ENCODE measurements around the gene NRL. TPM values are rescaled to one million over a fixed set of nuclear protein-coding genes. Genes with fewer than 3 reads are reported as not detected.

Gene NRL
- polyA plus RNA-seq, 2 donors: 0.86 to 1.4 TPM

DNA sequence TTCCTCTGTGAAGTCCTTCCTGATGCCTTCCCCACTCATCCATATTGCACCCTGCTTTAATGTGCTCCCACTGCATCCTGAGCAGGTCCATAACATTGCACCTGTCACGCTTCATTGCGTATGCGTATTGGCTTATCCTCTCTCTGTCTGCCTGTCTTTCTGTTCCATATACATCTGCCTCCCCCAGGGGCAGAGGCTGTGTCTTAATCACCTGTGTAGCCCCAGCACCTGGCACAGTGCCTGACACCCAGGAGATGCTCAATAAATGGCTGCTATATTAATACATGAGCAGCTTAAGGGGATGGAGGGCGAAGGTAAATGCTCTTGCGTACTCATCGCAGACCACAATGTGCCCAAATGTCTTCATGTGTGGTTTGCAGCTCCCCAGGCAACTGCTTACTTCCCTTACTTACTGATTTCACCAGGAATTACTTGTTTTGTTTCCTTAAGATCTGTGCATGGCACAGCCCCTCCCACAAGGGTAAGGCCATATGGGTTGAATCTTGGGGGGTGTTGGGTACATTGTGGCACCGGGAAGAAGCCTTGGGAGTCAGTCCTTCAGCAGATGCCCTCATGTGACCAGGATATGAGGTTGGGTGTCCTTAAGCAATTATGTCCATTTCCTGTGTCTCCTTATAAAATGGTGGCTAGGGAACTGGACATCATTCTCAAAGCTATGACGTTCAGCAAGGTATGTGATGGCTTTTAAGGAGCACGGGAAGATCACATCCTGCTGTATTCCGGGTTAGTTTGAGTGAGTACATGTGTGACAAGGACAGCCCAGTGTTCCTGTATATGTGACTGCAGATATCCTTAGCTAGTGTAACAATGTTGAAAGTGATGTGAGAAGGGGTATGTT is 44.2 kb downstream of the NRL start:
- peaks cover 0 to 7% of the 10 kb centered on the region in 2 donors for H3K4me1 ChIP-seq (ENCODE audit: control insufficient read depth in 2 of 2, insufficient read depth in 2 of 2, low read length in 1 of 2)
- no peak overlapping the region for H3K27ac ChIP-seq (ENCODE audit: low read depth in 2 of 2, low read length in 1 of 2)
- no peaks in the 10 kb centered on the region for H3K36me3 ChIP-seq (ENCODE audit: control insufficient read depth in 2 of 2, insufficient read depth in 2 of 2, low read length in 1 of 2)
- no peaks in the 10 kb centered on the region for H3K27me3 ChIP-seq (ENCODE audit: control insufficient read depth in 1 of 2, insufficient read depth in 2 of 2, low read length in 2 of 2)
- no peak overlapping the region for H3K4me3 ChIP-seq (ENCODE audit: low read depth in 1 of 2, low read length in 2 of 2)
- 76 to 83% methylated on average over 10 of the region's 10 CpGs for WGBS, 2 donors
- H3K9me3 ChIP-seq (ENCODE audit: control insufficient read depth in 2 of 2, insufficient read depth in 1 of 2, low read depth in 1 of 2, low read length in 1 of 2): no peaks in the 10 kb centered on the region

GRCh38 chr14:24069411-24069735 is 45.4 kb downstream of the NRL start:
- H3K27ac ChIP-seq (ENCODE audit: low read depth in 2 of 2, low read length in 1 of 2): no peak overlapping the region
- WGBS, 2 donors: 81 to 85% methylated on average over 5 to 6 of the region's 6 CpGs
- peaks cover 0 to 7% of the 10 kb centered on the region in 2 donors for H3K4me1 ChIP-seq (ENCODE audit: control insufficient read depth in 2 of 2, insufficient read depth in 2 of 2, low read length in 1 of 2)

GRCh38 chr14:24068711-24069410 is 45.9 kb downstream of the NRL start:
- Histone ChIP-seq H3K36me3 (ENCODE audit: control insufficient read depth in 2 of 2, insufficient read depth in 2 of 2, low read length in 1 of 2) (no peaks in the 10 kb centered on the region), H3K9me3 (ENCODE audit: control insufficient read depth in 2 of 2, insufficient read depth in 1 of 2, low read depth in 1 of 2, low read length in 1 of 2) (no peaks in the 10 kb centered on the region), H3K27ac (ENCODE audit: low read depth in 2 of 2, low read length in 1 of 2) (no peak overlapping the region), H3K4me3 (ENCODE audit: low read depth in 1 of 2, low read length in 2 of 2) (no peak overlapping the region), H3K4me1 (ENCODE audit: control insufficient read depth in 2 of 2, insufficient read depth in 2 of 2, low read length in 1 of 2) (peaks cover 0 to 7% of the 10 kb centered on the region in 2 donors), H3K27me3 (ENCODE audit: control insufficient read depth in 1 of 2, insufficient read depth in 2 of 2, low read length in 2 of 2) (no peaks in the 10 kb centered on the region)
- 82 to 85% methylated on average over 9 to 10 of the region's 10 CpGs for WGBS, 2 donors

More at GRCh38 chr14:24069411-24069735, 45.4 kb downstream of the NRL start:
- Histone ChIP-seq H3K36me3 (ENCODE audit: control insufficient read depth in 2 of 2, insufficient read depth in 2 of 2, low read length in 1 of 2) (no peaks in the 10 kb centered on the region), H3K4me3 (ENCODE audit: low read depth in 1 of 2, low read length in 2 of 2) (no peak overlapping the region), H3K27me3 (ENCODE audit: control insufficient read depth in 1 of 2, insufficient read depth in 2 of 2, low read length in 2 of 2) (no peaks in the 10 kb centered on the region), H3K9me3 (ENCODE audit: control insufficient read depth in 2 of 2, insufficient read depth in 1 of 2, low read depth in 1 of 2, low read length in 1 of 2) (no peaks in the 10 kb centered on the region)

DNA sequence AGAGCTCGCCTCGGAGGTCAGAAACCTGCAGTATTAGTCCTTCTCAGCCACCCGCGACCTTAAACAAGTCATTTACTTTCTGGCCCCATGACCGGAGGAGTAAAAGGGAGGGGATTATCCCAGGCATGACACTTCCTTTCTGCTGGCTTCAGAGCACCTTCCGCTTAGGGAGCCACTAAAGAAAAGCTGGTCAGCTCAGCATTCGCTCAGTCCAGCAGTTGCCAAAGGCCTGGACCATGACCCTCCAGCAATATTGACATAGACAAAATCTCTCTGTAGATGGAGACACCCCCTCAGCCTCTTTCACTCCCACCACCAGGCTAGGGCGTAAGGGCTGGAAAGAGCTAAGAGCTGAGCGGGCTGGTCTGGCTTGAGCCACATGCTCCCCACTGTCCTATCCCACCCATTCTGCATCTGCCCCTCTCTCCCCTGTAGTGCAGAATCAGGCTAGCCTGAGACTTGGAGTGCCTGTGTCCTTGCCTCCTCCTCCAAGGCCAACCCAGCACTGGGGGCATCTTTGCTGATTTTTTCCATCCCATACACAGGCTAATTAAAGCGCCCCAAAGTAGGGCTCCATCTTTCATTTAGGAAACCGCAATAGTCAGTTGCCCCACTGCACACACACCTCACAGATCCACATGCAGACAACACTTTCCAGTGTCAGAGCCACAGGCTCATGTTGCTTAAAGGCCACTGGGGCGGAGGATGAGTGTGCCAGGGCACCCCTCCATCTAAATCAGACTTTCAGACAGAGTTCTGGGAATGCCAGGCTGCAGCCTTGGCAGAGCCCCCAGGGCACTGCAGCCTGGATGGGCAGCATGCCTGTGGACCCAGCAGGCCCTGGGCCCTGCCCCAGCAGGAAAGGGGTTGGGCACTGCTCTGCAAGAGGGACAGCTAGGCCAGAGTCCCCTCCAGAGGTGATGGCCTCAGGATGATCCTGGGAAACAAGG is 47.3 kb downstream of the NRL start:
- 88 to 89% methylated on average over 12 of the region's 12 CpGs for WGBS, 2 donors
- Histone ChIP-seq H3K9me3 (ENCODE audit: control insufficient read depth in 2 of 2, insufficient read depth in 1 of 2, low read depth in 1 of 2, low read length in 1 of 2) (no peaks in the 10 kb centered on the region), H3K36me3 (ENCODE audit: control insufficient read depth in 2 of 2, insufficient read depth in 2 of 2, low read length in 1 of 2) (no peaks in the 10 kb centered on the region), H3K27me3 (ENCODE audit: control insufficient read depth in 1 of 2, insufficient read depth in 2 of 2, low read length in 2 of 2) (no peaks in the 10 kb centered on the region), H3K4me1 (ENCODE audit: control insufficient read depth in 2 of 2, insufficient read depth in 2 of 2, low read length in 1 of 2) (peaks cover 0 to under 1% of the 10 kb centered on the region in 2 donors), H3K4me3 (ENCODE audit: low read depth in 1 of 2, low read length in 2 of 2) (no peak overlapping the region), H3K27ac (ENCODE audit: low read depth in 2 of 2, low read length in 1 of 2) (no peak overlapping the region)

GRCh38 chr14:24066496-24067132 is 48.1 kb downstream of the NRL start:
- 86 to 87% methylated on average over 8 of the region's 8 CpGs for WGBS, 2 donors
- Histone ChIP-seq H3K27ac (ENCODE audit: low read depth in 2 of 2, low read length in 1 of 2) (no peak overlapping the region), H3K27me3 (ENCODE audit: control insufficient read depth in 1 of 2, insufficient read depth in 2 of 2, low read length in 2 of 2) (no peaks in the 10 kb centered on the region), H3K4me1 (ENCODE audit: control insufficient read depth in 2 of 2, insufficient read depth in 2 of 2, low read length in 1 of 2) (no peaks in the 10 kb centered on the region), H3K4me3 (ENCODE audit: low read depth in 1 of 2, low read length in 2 of 2) (no peak overlapping the region), H3K36me3 (ENCODE audit: control insufficient read depth in 2 of 2, insufficient read depth in 2 of 2, low read length in 1 of 2) (no peaks in the 10 kb centered on the region), H3K9me3 (ENCODE audit: control insufficient read depth in 2 of 2, insufficient read depth in 1 of 2, low read depth in 1 of 2, low read length in 1 of 2) (no peaks in the 10 kb centered on the region)

GRCh38 chr14:24065408-24065807 is 49.3 kb downstream of the NRL start:
- Histone ChIP-seq H3K4me1 (ENCODE audit: control insufficient read depth in 2 of 2, insufficient read depth in 2 of 2, low read length in 1 of 2) (no peaks in the 10 kb centered on the region), H3K36me3 (ENCODE audit: control insufficient read depth in 2 of 2, insufficient read depth in 2 of 2, low read length in 1 of 2) (no peaks in the 10 kb centered on the region), H3K27me3 (ENCODE audit: control insufficient read depth in 1 of 2, insufficient read depth in 2 of 2, low read length in 2 of 2) (no peaks in the 10 kb centered on the region), H3K9me3 (ENCODE audit: control insufficient read depth in 2 of 2, insufficient read depth in 1 of 2, low read depth in 1 of 2, low read length in 1 of 2) (no peaks in the 10 kb centered on the region), H3K4me3 (ENCODE audit: low read depth in 1 of 2, low read length in 2 of 2) (no peak overlapping the region), H3K27ac (ENCODE audit: low read depth in 2 of 2, low read length in 1 of 2) (no peak overlapping the region)
- 75 to 76% methylated on average over 8 of the region's 8 CpGs for WGBS, 2 donors

GRCh38 chr14:24064856-24065255 is 49.9 kb downstream of the NRL start:
- WGBS, 2 donors: 88% methylated on average over 14 to 15 of the region's 15 CpGs
- Histone ChIP-seq H3K36me3 (ENCODE audit: control insufficient read depth in 2 of 2, insufficient read depth in 2 of 2, low read length in 1 of 2) (no peaks in the 10 kb centered on the region), H3K4me3 (ENCODE audit: low read depth in 1 of 2, low read length in 2 of 2) (no peak overlapping the region), H3K9me3 (ENCODE audit: control insufficient read depth in 2 of 2, insufficient read depth in 1 of 2, low read depth in 1 of 2, low read length in 1 of 2) (no peaks in the 10 kb centered on the region), H3K4me1 (ENCODE audit: control insufficient read depth in 2 of 2, insufficient read depth in 2 of 2, low read length in 1 of 2) (no peaks in the 10 kb centered on the region), H3K27me3 (ENCODE audit: control insufficient read depth in 1 of 2, insufficient read depth in 2 of 2, low read length in 2 of 2) (no peaks in the 10 kb centered on the region), H3K27ac (ENCODE audit: low read depth in 2 of 2, low read length in 1 of 2) (no peak overlapping the region)

GRCh38 chr14:24064091-24064795 is 50.5 kb downstream of the NRL start:
- no peaks in the 10 kb centered on the region for H3K27me3 ChIP-seq (ENCODE audit: control insufficient read depth in 1 of 2, insufficient read depth in 2 of 2, low read length in 2 of 2)
- WGBS, 2 donors: 78 to 83% methylated on average over 7 of the region's 7 CpGs
- no peaks in the 10 kb centered on the region for H3K36me3 ChIP-seq (ENCODE audit: control insufficient read depth in 2 of 2, insufficient read depth in 2 of 2, low read length in 1 of 2)
- H3K9me3 ChIP-seq (ENCODE audit: control insufficient read depth in 2 of 2, insufficient read depth in 1 of 2, low read depth in 1 of 2, low read length in 1 of 2): no peaks in the 10 kb centered on the region
- H3K27ac ChIP-seq (ENCODE audit: low read depth in 2 of 2, low read length in 1 of 2): no peak overlapping the region
- no peak overlapping the region for H3K4me3 ChIP-seq (ENCODE audit: low read depth in 1 of 2, low read length in 2 of 2)
- no peaks in the 10 kb centered on the region for H3K4me1 ChIP-seq (ENCODE audit: control insufficient read depth in 2 of 2, insufficient read depth in 2 of 2, low read length in 1 of 2)
